ENCODE measurements around the gene DPP6.

The DPP6 gene

DNA sequence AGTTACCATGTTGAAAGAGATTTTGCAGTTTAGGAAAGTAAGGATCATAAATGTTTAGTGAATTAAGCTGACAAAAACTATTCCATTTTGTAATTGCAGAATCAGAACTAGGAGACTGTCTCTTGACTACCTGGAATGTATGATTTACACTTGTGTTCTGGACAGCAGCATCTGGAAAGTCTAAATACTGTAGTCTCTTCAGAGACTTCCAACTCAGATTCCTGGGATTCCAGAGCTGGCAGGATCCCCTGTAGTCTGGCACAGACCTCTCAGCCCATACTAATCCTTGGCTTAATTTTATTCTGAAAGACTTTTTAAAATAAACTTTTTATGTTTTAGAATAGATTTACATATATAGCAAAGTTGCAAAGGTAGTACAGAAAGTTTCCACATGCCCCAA is 452.7 kb downstream of the DPP6 start:
- Histone ChIP-seq H3K9me3 (ENCODE audit: low read depth, low read length) (no peaks in the 10 kb centered on the region), H3K4me3 (no peak overlapping the region), H3K9ac (ENCODE audit: insufficient read length) (no peak overlapping the region), H3K36me3 (ENCODE audit: insufficient read depth, low read length) (no peaks in the 10 kb centered on the region), H3K27ac (no peak overlapping the region)
- DNase-seq (ENCODE audit: low read depth, low spot score): no peak
- TF ChIP-seq POLR2AphosphoS5 (IDR thresholded peaks at IDR 0.05; ENCODE audit: borderline replicate concordance, low read depth, low read length) (no peak), EZH2 (IDR thresholded peaks at IDR 0.05) (no peak), FOXP2 (optimal IDR thresholded peaks at IDR 0.05; ENCODE audit: control extremely low read depth, extremely low read length, insufficient read depth) (no peak)

DNA sequence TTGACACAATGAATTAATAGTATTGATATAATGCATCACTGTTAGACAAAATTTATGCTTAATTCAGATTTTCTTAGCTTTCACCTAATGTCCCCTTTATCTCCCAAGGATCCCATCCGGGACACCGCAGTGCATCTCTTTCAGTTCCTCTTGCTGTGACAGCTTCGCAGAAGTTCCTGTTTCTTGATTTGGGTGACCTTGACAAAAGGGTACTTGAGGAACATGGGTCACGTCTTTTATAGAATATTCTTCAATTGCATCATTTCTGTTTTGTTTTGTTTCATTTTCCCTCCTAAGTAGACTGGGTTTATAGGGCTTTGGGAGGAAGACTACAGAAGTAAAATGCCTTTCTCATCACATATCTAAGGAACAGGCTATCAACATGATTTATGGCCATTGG is 453.2 kb downstream of the DPP6 start:
- no peak for TF ChIP-seq EZH2 (IDR thresholded peaks at IDR 0.05)
- DNase-seq (ENCODE audit: low read depth, low spot score): no peak
- Histone ChIP-seq H3K4me3 (no peak overlapping the region), H3K36me3 (ENCODE audit: insufficient read depth, low read length) (no peaks in the 10 kb centered on the region), H3K9ac (ENCODE audit: insufficient read length) (no peak overlapping the region), H3K9me3 (ENCODE audit: low read depth, low read length) (no peaks in the 10 kb centered on the region), H3K27ac (no peak overlapping the region)

DNA sequence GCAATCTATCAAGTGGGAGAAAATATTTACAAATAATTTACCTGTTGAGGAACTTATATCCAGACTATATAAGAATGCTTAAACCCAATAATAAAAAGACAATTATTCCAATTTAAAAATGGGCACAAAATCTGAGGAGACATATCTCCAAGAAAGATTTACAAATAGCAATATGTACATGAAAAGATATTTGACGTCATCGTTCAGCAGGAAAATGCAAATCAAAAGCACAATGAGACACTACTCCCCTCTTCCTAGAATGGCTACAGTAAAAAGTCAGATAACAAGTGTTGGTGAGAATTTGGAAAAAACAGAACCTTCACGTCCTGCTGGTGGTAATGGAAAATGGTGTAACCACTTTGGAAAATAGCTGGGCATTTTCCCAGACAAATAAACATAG is 457.0 kb downstream of the DPP6 start:
- Histone ChIP-seq H3K36me3 (ENCODE audit: insufficient read depth, low read length) (no peaks in the 10 kb centered on the region), H3K9me3 (ENCODE audit: low read depth, low read length) (no peaks in the 10 kb centered on the region), H3K9ac (ENCODE audit: insufficient read length) (no peak overlapping the region), H3K27ac (no peak overlapping the region), H3K4me3 (no peak overlapping the region)
- DNase-seq (ENCODE audit: low read depth, low spot score): no peak
- no peak for TF ChIP-seq EZH2 (IDR thresholded peaks at IDR 0.05)
- TF ChIP-seq POLR2AphosphoS5 (IDR thresholded peaks at IDR 0.05; ENCODE audit: borderline replicate concordance, low read depth, low read length): no peak
- TF ChIP-seq FOXP2 (optimal IDR thresholded peaks at IDR 0.05; ENCODE audit: control extremely low read depth, extremely low read length, insufficient read depth): no peak

DNA sequence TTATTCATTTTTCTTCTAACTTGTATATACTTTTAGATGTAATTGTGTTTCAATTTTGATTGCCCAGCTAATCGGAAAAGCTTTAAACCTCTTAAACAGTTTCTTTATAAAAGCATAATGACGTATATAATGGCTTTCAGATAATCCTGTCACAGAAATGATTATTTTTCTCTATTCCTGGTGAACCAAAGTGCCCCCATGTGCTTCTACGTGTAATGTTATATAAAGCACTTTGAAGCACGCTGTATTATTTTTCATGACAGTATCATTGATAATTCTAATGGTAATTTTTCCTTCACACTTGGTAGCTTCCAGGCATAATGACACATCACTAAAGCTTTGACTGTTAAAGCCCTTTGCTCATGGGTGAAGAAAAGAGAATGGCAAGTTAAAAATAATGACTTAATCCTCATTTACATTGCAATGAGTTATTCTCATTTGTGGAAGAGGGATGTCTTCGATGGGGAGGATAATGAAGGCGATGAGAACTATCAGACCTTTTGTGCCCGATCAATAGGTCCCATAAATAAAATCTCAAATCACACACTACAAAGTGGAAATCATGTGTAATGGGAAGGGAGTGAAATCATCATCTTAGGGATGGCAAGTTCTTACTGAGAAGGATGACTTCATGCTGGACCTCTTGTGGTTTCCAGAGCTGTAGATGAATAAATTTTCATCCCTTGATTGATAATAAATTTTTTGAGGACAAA is 460.1 kb downstream of the DPP6 start:
- no peaks in the 10 kb centered on the region for H3K36me3 ChIP-seq (ENCODE audit: insufficient read depth, low read length)
- DNase-seq (ENCODE audit: low read depth, low spot score): no peak
- no peak for TF ChIP-seq FOXP2 (optimal IDR thresholded peaks at IDR 0.05; ENCODE audit: control extremely low read depth, extremely low read length, insufficient read depth)
- TF ChIP-seq POLR2AphosphoS5 (IDR thresholded peaks at IDR 0.05; ENCODE audit: borderline replicate concordance, low read depth, low read length): no peak
- no peak for TF ChIP-seq EZH2 (IDR thresholded peaks at IDR 0.05)
- no peak overlapping the region for H3K27ac ChIP-seq
- no peak overlapping the region for H3K4me3 ChIP-seq
- no peaks in the 10 kb centered on the region for H3K9me3 ChIP-seq (ENCODE audit: low read depth, low read length)
- H3K9ac ChIP-seq (ENCODE audit: insufficient read length): no peak overlapping the region

DNA sequence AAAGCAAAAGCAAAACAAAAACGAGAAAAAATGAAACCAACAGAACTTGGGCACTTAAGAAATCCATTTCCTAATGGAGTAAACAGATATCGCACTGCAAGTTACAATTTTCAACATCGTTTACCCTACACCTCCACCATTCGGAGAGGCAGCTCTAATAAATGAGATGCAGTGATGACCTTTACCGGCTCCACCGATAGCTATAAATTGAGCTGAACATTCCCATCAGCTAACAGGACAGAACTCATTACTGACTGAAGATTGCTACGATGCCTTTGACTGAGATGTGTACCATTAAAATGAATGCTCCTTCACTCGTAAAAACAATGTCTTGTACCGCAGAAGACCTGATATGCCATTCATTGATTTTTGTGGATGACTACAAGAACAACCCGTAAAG is 465.6 kb downstream of the DPP6 start:
- no peak for DNase-seq (ENCODE audit: low read depth, low spot score)
- H3K9me3 ChIP-seq (ENCODE audit: low read depth, low read length): no peaks in the 10 kb centered on the region
- no peak overlapping the region for H3K9ac ChIP-seq (ENCODE audit: insufficient read length)
- H3K4me3 ChIP-seq: no peak overlapping the region
- no peaks in the 10 kb centered on the region for H3K36me3 ChIP-seq (ENCODE audit: insufficient read depth, low read length)
- TF ChIP-seq POLR2AphosphoS5 (IDR thresholded peaks at IDR 0.05; ENCODE audit: borderline replicate concordance, low read depth, low read length) (no peak), EZH2 (IDR thresholded peaks at IDR 0.05) (no peak), FOXP2 (optimal IDR thresholded peaks at IDR 0.05; ENCODE audit: control extremely low read depth, extremely low read length, insufficient read depth) (no peak)
- H3K27ac ChIP-seq: no peak overlapping the region

DNA sequence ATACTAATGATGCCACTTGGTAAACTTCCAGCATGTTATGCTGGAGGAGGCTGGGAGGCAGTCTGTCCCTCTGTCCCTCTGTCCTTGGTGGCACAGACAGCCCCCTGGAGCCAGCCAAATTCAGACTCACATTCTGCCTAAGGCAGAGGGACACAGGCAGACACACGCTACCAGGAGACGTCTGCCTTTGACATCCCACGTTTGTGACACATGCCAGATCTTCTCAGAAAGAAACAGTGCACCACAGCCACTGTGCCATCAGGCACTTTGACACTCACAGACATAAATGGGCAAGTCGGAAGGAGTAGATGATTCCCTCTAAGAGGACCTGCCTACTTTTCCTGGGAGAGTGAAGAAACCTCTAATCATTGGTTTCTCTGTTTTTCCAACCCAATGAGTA is 467.0 kb downstream of the DPP6 start:
- Histone ChIP-seq H3K27ac (no peak overlapping the region), H3K36me3 (ENCODE audit: insufficient read depth, low read length) (no peaks in the 10 kb centered on the region), H3K9me3 (ENCODE audit: low read depth, low read length) (no peaks in the 10 kb centered on the region), H3K9ac (ENCODE audit: insufficient read length) (no peak overlapping the region), H3K4me3 (no peak overlapping the region)
- no peak for TF ChIP-seq EZH2 (IDR thresholded peaks at IDR 0.05)
- no peak for TF ChIP-seq FOXP2 (optimal IDR thresholded peaks at IDR 0.05; ENCODE audit: control extremely low read depth, extremely low read length, insufficient read depth)
- no peak for TF ChIP-seq POLR2AphosphoS5 (IDR thresholded peaks at IDR 0.05; ENCODE audit: borderline replicate concordance, low read depth, low read length)
- DNase-seq (ENCODE audit: low read depth, low spot score): no peak

DNA sequence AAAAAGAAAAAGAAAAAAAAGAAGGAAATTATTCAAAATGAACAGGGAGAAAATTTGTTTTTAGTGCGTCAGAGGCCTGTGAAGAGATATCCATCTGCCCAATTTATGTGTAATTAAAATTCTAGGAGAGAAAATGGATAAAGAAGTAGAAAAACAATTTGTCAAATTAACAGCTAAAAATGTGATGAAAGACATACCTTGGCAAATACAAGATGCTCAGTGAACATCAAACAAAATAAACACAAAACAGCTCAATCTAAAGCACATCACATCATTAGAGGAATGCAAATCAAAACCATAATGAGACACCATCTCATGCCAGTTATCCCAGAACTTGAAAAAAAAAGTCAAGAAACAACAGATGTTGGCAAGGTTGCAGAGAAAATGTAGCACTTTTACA is 477.9 kb downstream of the DPP6 start:
- no peak overlapping the region for H3K27ac ChIP-seq
- H3K4me3 ChIP-seq: no peak overlapping the region
- DNase-seq (ENCODE audit: low read depth, low spot score): no peak
- TF ChIP-seq POLR2AphosphoS5 (IDR thresholded peaks at IDR 0.05; ENCODE audit: borderline replicate concordance, low read depth, low read length): no peak
- TF ChIP-seq EZH2 (IDR thresholded peaks at IDR 0.05): no peak
- TF ChIP-seq FOXP2 (optimal IDR thresholded peaks at IDR 0.05; ENCODE audit: control extremely low read depth, extremely low read length, insufficient read depth): no peak
- no peaks in the 10 kb centered on the region for H3K9me3 ChIP-seq (ENCODE audit: low read depth, low read length)
- H3K9ac ChIP-seq (ENCODE audit: insufficient read length): no peak overlapping the region
- no peaks in the 10 kb centered on the region for H3K36me3 ChIP-seq (ENCODE audit: insufficient read depth, low read length)

DNA sequence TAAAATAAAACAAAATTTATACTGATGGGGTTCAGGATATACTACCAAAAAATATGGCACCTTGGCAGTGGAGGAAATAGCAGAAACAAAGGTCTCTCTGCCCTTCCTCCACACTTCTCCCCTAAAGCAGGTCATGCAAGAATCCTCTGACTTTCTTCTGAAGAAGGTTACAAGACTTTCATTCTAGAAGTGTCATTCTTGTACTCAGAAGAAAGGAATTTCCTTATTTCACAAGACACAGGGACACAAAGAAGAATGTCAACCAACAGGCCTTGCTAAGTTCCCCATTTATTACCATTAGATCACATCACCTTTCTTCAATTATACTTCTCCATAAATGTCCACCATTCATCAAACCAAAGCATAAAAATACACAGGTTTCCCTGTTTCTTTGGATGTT is 480.6 kb downstream of the DPP6 start:
- DNase-seq (ENCODE audit: low read depth, low spot score): no peak
- no peaks in the 10 kb centered on the region for H3K9me3 ChIP-seq (ENCODE audit: low read depth, low read length)
- H3K36me3 ChIP-seq (ENCODE audit: insufficient read depth, low read length): no peaks in the 10 kb centered on the region
- no peak overlapping the region for H3K4me3 ChIP-seq
- H3K9ac ChIP-seq (ENCODE audit: insufficient read length): no peak overlapping the region
- no peak for TF ChIP-seq EZH2 (IDR thresholded peaks at IDR 0.05)
- no peak for TF ChIP-seq FOXP2 (optimal IDR thresholded peaks at IDR 0.05; ENCODE audit: control extremely low read depth, extremely low read length, insufficient read depth)
- no peak for TF ChIP-seq POLR2AphosphoS5 (IDR thresholded peaks at IDR 0.05; ENCODE audit: borderline replicate concordance, low read depth, low read length)
- no peak overlapping the region for H3K27ac ChIP-seq

DNA sequence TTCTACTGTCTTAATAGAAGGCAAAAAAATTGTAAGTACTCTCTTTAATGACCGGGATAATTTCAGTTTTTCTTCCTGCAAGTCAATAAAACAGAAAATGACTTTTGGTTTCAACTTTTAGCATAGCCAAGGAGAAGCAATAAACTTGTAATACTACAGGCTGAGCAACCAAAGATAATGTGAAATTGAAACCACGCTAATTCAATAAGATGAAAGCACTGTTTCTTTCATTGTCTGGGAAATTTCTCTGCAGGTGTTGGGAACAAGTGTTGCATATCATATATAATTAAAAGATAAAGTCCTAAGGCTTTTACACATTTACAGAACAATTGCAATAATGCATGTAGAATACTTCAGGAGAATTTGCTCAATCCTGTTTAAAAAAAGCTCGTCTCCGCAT is 488.4 kb downstream of the DPP6 start:
- no peak overlapping the region for H3K9ac ChIP-seq (ENCODE audit: insufficient read length)
- no peak overlapping the region for H3K4me3 ChIP-seq
- no peaks in the 10 kb centered on the region for H3K9me3 ChIP-seq (ENCODE audit: low read depth, low read length)
- H3K27ac ChIP-seq: no peak overlapping the region
- DNase-seq (ENCODE audit: low read depth, low spot score): no peak
- no peaks in the 10 kb centered on the region for H3K36me3 ChIP-seq (ENCODE audit: insufficient read depth, low read length)
- no peak for TF ChIP-seq POLR2AphosphoS5 (IDR thresholded peaks at IDR 0.05; ENCODE audit: borderline replicate concordance, low read depth, low read length)
- no peak for TF ChIP-seq FOXP2 (optimal IDR thresholded peaks at IDR 0.05; ENCODE audit: control extremely low read depth, extremely low read length, insufficient read depth)
- no peak for TF ChIP-seq EZH2 (IDR thresholded peaks at IDR 0.05)
